HepG2 (cell line): ENCODE measurements around the gene RPL27A. TPM values are rescaled to one million over a fixed set of nuclear protein-coding genes. Genes with fewer than 3 reads are reported as not detected.
A peak's percentile ranks its signal among the peaks of the same experiment; 100 is the strongest.

ENCODE experiments used
- BRCA1 ChIP-seq: sonication (generic); formaldehyde crosslinking; IDR thresholded peaks from 2 replicates; pipeline ENCODE4 v1.4.0; 2020; ENCODE audit warnings: missing genetic modification reagents
- CCDC6 ChIP-seq: sonication (generic); formaldehyde crosslinking; IDR thresholded peaks from 2 replicates; pipeline ENCODE4 v1.8.1; 2022; ENCODE audit warnings: mild to moderate bottlenecking, missing genetic modification reagents, moderate library complexity
- FLYWCH1 ChIP-seq: sonication (generic); formaldehyde crosslinking; IDR thresholded peaks from 2 replicates; pipeline ENCODE4 v1.8.1; 2023; ENCODE audit warnings: mild to moderate bottlenecking, missing genetic modification reagents
- NFKB2 ChIP-seq: sonication (generic); formaldehyde crosslinking; IDR thresholded peaks from 2 replicates; pipeline ENCODE4 v1.4.0; 2020; ENCODE audit warnings: missing genetic modification reagents, borderline replicate concordance
- SNRNP70 ChIP-seq: fragments of 200-400 bp; formaldehyde crosslinking; IDR thresholded peaks from 2 replicates; pipeline ENCODE4 v1.6.1; 2017; ENCODE audit warnings: mild to moderate bottlenecking, low read depth, low read length, moderate library complexity
- SOX5 ChIP-seq: IDR thresholded peaks from 2 replicates; pipeline ENCODE4 v1.6.1; 2016; ENCODE audit warnings: borderline replicate concordance
- YY1 ChIP-seq: IDR thresholded peaks from 2 replicates; pipeline ENCODE4 v1.6.1; 2011; ENCODE audit warnings: low read length, low read depth, moderate library complexity, mild to moderate bottlenecking; ENCODE audit not compliant: insufficient read depth, insufficient replicate concordance
- ZNF12 ChIP-seq: sonication (generic); formaldehyde crosslinking; IDR thresholded peaks from 2 replicates; pipeline ENCODE4 v1.5.0; 2020; ENCODE audit warnings: missing genetic modification reagents
- ZNF343 ChIP-seq: sonication (generic); formaldehyde crosslinking; IDR thresholded peaks from 2 replicates; pipeline ENCODE4 v1.4.0; 2020; ENCODE audit warnings: mild to moderate bottlenecking, missing genetic modification reagents
- ZNF546 ChIP-seq: sonication (generic); formaldehyde crosslinking; conservative IDR thresholded peaks from 2 replicates; pipeline ENCODE4 v1.8.1; 2023; ENCODE audit warnings: mild to moderate bottlenecking, missing genetic modification reagents
- ZNF572 ChIP-seq: sonication (generic); formaldehyde crosslinking; IDR thresholded peaks from 2 replicates; pipeline ENCODE4 v1.5.1; 2020; ENCODE audit warnings: mild to moderate bottlenecking, missing genetic modification reagents
- polyA plus RNA-seq, 8 experiments: library from polyadenylated mRNA; depleted of rRNA in 3 of 8; stranded (reverse) in 7 of 8; unstranded in 1 of 8; fragments of >200 nt; fragmentation: Illumina TruSeq in 4 of 8; extraction: Trizol in 4 of 8; gene quantifications; 2 replicates each; pipeline versions ENCODE4 v1.2.1 to v1.2.3, GENCODE V29; 2011 to 2016; ENCODE audit warnings: low read depth in 4 of 8, missing spikeins in 1 of 8, mixed read lengths in 1 of 8; ENCODE audit not compliant: insufficient read depth in 1 of 8
- total RNA-seq, 5 experiments: library from RNA; depleted of rRNA; stranded (reverse); fragments of >200 nt; fragmentation: Illumina TruSeq; extraction: Trizol; gene quantifications; 2 replicates each; pipeline ENCODE4 v1.2.3, GENCODE V29; 2016; ENCODE audit warnings: low read depth in 1 of 5
- TF ChIP-seq, protein P1 (sequence below): sonication (generic); formaldehyde crosslinking; IDR thresholded peaks from 2 replicates; pipeline ENCODE4 v1.8.1; 2023; ENCODE audit warnings: mild to moderate bottlenecking, missing genetic modification reagents
- TF ChIP-seq, protein P2 (sequence below): IDR thresholded peaks from 2 replicates; pipeline ENCODE4 v1.6.1; 2012; ENCODE audit warnings: low read length, improper control_type of control experiment
- TF ChIP-seq, protein P3 (sequence below): sonication (generic); formaldehyde crosslinking; conservative IDR thresholded peaks from 2 replicates; pipeline ENCODE4 v1.5.0; 2020; ENCODE audit warnings: missing genetic modification reagents
- TF ChIP-seq, protein P4 (sequence below): sonication (generic); formaldehyde crosslinking; IDR thresholded peaks from 2 replicates; pipeline ENCODE4 v1.4.0; 2020; ENCODE audit warnings: mild to moderate bottlenecking, missing genetic modification reagents
- TF ChIP-seq, protein P5 (sequence below): sonication (generic); formaldehyde crosslinking; IDR thresholded peaks from 2 replicates; pipeline ENCODE4 v1.4.0; 2020; ENCODE audit warnings: mild to moderate bottlenecking, missing genetic modification reagents, borderline replicate concordance

The RPL27A gene
- total and polyA plus RNA-seq, 2 of the 13 experiments (the other 11 are each of a cell fraction or from before 2014, with no cell fraction given): 1,531 to 2,153 TPM

DNA sequence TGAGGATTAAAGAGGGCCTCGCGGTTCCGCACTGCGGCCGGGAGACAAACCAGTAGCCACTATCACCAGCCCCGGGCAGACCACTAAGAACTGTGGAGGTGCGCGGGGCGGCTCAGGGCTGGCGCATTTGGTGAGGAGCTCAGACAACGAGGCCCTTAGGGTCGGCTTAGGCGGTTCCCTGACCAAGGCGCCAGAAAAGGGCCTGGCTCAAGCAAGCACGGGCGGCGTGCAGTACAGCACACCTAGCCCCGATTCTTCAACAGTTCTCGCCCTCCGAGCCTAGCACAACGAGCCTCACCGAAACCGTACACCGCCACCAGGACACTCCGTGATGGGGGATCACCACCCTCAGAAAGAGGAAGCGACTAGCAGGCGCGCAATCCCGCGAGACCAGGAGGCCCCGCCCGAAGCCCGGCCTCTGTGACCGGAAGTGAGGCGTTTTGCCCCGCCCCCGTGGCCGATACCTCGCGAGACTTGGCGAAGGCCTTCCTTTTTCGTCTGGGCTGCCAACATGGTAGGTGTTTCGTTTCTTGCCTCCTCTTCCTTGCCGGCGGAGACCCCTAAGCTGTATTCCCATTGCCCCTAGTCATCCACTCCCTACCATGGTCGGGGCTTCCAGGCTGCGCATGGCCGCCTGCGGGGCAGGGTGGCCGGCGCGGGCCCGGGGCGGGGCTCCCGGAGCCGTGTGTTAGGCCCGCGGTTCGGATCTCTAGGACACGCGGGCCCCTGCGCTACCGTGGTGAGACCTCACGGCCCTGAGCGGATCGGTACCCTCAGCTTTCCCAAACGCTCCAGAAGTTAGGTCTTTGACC lies at the start of gene RPL27A, which contains the start of gene TRIM66 (continued):
- TF ChIP-seq SOX5 (peak; percentile 12; the same call in 1 of the 2 replicates), ZNF546 (CRISPR knock-in tag) (peak; percentile 23; the same call in 1 of the 2 replicates), SNRNP70 (no peak), ZNF572 (peak; percentile 15; the same call in 1 of the 2 replicates), BRCA1 (CRISPR knock-in tag) (0 out of 2 replicates have a peak, but pooled peaks have one; percentile 17), ZNF12 (no peak; the same call in 1 of the 2 replicates), NFKB2 (CRISPR knock-in tag) (peak; percentile 43; the same call in 1 of the 2 replicates), YY1 (peak; percentile 80), ZNF343 (CRISPR knock-in tag) (peak; percentile 85), CCDC6 (CRISPR knock-in tag) (peak; percentile 45; the same call in 1 of the 2 replicates), FLYWCH1 (CRISPR knock-in tag) (no peak)
- TF ChIP-seq, protein P1, sequence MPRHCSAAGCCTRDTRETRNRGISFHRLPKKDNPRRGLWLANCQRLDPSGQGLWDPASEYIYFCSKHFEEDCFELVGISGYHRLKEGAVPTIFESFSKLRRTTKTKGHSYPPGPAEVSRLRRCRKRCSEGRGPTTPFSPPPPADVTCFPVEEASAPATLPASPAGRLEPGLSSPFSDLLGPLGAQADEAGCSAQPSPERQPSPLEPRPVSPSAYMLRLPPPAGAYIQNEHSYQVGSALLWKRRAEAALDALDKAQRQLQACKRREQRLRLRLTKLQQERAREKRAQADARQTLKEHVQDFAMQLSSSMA (CRISPR knock-in tag): peak; percentile 87
- TF ChIP-seq, protein P2, sequence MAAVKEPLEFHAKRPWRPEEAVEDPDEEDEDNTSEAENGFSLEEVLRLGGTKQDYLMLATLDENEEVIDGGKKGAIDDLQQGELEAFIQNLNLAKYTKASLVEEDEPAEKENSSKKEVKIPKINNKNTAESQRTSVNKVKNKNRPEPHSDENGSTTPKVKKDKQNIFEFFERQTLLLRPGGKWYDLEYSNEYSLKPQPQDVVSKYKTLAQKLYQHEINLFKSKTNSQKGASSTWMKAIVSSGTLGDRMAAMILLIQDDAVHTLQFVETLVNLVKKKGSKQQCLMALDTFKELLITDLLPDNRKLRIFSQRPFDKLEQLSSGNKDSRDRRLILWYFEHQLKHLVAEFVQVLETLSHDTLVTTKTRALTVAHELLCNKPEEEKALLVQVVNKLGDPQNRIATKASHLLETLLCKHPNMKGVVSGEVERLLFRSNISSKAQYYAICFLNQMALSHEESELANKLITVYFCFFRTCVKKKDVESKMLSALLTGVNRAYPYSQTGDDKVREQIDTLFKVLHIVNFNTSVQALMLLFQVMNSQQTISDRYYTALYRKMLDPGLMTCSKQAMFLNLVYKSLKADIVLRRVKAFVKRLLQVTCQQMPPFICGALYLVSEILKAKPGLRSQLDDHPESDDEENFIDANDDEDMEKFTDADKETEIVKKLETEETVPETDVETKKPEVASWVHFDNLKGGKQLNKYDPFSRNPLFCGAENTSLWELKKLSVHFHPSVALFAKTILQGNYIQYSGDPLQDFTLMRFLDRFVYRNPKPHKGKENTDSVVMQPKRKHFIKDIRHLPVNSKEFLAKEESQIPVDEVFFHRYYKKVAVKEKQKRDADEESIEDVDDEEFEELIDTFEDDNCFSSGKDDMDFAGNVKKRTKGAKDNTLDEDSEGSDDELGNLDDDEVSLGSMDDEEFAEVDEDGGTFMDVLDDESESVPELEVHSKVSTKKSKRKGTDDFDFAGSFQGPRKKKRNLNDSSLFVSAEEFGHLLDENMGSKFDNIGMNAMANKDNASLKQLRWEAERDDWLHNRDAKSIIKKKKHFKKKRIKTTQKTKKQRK: no peak
- TF ChIP-seq, protein P3, sequence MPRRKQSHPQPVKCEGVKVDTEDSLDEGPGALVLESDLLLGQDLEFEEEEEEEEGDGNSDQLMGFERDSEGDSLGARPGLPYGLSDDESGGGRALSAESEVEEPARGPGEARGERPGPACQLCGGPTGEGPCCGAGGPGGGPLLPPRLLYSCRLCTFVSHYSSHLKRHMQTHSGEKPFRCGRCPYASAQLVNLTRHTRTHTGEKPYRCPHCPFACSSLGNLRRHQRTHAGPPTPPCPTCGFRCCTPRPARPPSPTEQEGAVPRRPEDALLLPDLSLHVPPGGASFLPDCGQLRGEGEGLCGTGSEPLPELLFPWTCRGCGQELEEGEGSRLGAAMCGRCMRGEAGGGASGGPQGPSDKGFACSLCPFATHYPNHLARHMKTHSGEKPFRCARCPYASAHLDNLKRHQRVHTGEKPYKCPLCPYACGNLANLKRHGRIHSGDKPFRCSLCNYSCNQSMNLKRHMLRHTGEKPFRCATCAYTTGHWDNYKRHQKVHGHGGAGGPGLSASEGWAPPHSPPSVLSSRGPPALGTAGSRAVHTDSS: 0 out of 2 replicates have a peak, but pooled peaks have one; percentile 5
- TF ChIP-seq, protein P4, sequence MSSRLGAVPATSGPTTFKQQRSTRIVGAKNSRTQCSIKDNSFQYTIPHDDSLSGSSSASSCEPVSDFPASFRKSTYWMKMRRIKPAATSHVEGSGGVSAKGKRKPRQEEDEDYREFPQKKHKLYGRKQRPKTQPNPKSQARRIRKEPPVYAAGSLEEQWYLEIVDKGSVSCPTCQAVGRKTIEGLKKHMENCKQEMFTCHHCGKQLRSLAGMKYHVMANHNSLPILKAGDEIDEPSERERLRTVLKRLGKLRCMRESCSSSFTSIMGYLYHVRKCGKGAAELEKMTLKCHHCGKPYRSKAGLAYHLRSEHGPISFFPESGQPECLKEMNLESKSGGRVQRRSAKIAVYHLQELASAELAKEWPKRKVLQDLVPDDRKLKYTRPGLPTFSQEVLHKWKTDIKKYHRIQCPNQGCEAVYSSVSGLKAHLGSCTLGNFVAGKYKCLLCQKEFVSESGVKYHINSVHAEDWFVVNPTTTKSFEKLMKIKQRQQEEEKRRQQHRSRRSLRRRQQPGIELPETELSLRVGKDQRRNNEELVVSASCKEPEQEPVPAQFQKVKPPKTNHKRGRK (CRISPR knock-in tag): no peak
- TF ChIP-seq, protein P5, sequence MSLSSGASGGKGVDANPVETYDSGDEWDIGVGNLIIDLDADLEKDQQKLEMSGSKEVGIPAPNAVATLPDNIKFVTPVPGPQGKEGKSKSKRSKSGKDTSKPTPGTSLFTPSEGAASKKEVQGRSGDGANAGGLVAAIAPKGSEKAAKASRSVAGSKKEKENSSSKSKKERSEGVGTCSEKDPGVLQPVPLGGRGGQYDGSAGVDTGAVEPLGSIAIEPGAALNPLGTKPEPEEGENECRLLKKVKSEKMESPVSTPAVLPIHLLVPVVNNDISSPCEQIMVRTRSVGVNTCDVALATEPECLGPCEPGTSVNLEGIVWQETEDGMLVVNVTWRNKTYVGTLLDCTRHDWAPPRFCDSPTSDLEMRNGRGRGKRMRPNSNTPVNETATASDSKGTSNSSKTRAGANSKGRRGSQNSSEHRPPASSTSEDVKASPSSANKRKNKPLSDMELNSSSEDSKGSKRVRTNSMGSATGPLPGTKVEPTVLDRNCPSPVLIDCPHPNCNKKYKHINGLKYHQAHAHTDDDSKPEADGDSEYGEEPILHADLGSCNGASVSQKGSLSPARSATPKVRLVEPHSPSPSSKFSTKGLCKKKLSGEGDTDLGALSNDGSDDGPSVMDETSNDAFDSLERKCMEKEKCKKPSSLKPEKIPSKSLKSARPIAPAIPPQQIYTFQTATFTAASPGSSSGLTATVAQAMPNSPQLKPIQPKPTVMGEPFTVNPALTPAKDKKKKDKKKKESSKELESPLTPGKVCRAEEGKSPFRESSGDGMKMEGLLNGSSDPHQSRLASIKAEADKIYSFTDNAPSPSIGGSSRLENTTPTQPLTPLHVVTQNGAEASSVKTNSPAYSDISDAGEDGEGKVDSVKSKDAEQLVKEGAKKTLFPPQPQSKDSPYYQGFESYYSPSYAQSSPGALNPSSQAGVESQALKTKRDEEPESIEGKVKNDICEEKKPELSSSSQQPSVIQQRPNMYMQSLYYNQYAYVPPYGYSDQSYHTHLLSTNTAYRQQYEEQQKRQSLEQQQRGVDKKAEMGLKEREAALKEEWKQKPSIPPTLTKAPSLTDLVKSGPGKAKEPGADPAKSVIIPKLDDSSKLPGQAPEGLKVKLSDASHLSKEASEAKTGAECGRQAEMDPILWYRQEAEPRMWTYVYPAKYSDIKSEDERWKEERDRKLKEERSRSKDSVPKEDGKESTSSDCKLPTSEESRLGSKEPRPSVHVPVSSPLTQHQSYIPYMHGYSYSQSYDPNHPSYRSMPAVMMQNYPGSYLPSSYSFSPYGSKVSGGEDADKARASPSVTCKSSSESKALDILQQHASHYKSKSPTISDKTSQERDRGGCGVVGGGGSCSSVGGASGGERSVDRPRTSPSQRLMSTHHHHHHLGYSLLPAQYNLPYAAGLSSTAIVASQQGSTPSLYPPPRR (CRISPR knock-in tag): peak; percentile 31; the same call in 1 of the 2 replicates
